ENCODE measurements around the gene SNRNP27.
A peak's percentile ranks its signal among the peaks of the same experiment; 100 is the strongest.
"Not testable (repeated sequence)": the region's sequence is repeated elsewhere in the genome, so short reads cannot be mapped to it uniquely, and the experiment has no call there.

SNRNP27 gene

GRCh38 chr2:69947325-69947931, 53.7 kb downstream of the SNRNP27 start:
- TF ChIP-seq CTCF (conservative IDR thresholded peaks at IDR 0.05; ENCODE audit: low read length): no peak
- DNase-seq (ENCODE audit: low read depth): no peak
- H3K4me3 ChIP-seq (ENCODE audit: low read length): no peak overlapping the region

GRCh38 chr2:69948032-69948962, 54.5 kb downstream of the SNRNP27 start:
- H3K4me3 ChIP-seq (ENCODE audit: low read length): peak overlapping the region; percentile 24
- DNase-seq (ENCODE audit: low read depth): peak; percentile 21
- TF ChIP-seq CTCF (conservative IDR thresholded peaks at IDR 0.05; ENCODE audit: low read length): no peak

- no peak overlapping the region for H3K4me3 ChIP-seq (ENCODE audit: low read length)
Measured at GRCh38 chr2:69948963-69949645, 55.3 kb downstream of the SNRNP27 start.

GRCh38 chr2:69950241-69950640, 56.5 kb downstream of the SNRNP27 start:
- H3K4me3 ChIP-seq (ENCODE audit: low read length): no peak overlapping the region
- TF ChIP-seq CTCF (conservative IDR thresholded peaks at IDR 0.05; ENCODE audit: low read length): no peak
- no peak for DNase-seq (ENCODE audit: low read depth)

More at GRCh38 chr2:69948963-69949645, 55.3 kb downstream of the SNRNP27 start:
- DNase-seq (ENCODE audit: low read depth): no peak
- TF ChIP-seq CTCF (conservative IDR thresholded peaks at IDR 0.05; ENCODE audit: low read length): no peak

- not testable (repeated sequence) for H3K4me3 ChIP-seq (ENCODE audit: low read length); DNase-seq (ENCODE audit: low read depth)
Measured at GRCh38 chr2:69950671-69951070, 56.9 kb downstream of the SNRNP27 start.

- no peak overlapping the region for H3K4me3 ChIP-seq (ENCODE audit: low read length)
- DNase-seq (ENCODE audit: low read depth): no peak
- TF ChIP-seq CTCF (conservative IDR thresholded peaks at IDR 0.05; ENCODE audit: low read length): no peak
Measured at GRCh38 chr2:69952336-69953115, 58.8 kb downstream of the SNRNP27 start.

- H3K4me3 ChIP-seq (ENCODE audit: low read length): no peak overlapping the region
- DNase-seq (ENCODE audit: low read depth): no peak
- no peak for TF ChIP-seq CTCF (conservative IDR thresholded peaks at IDR 0.05; ENCODE audit: low read length)
Measured at GRCh38 chr2:69954084-69954483, 60.3 kb downstream of the SNRNP27 start.

All from AG10803 (cell line).